ENCODE results near the gene ARHGEF33. TPM values are rescaled to one million over a fixed set of nuclear protein-coding genes. Genes with fewer than 3 reads are reported as not detected.

Gene ARHGEF33
- total and polyA plus RNA-seq, 12 donors = 0.06 to 0.99 (median 0.41) TPM

GRCh38 chr2:39022642-39023235, 133.1 kb downstream of the ARHGEF33 start:
- ATAC-seq (no peak), DNase-seq (no peak)
- Histone ChIP-seq H3K4me1 (peaks cover 0 to 11% (median 2%) of the 10 kb centered on the region in 9 donors), H3K9me3 (no peaks in the 10 kb centered on the region), H3K27me3 (no peaks in the 10 kb centered on the region), H3K4me3 (peak overlapping the region in 9 of 10 donors; percentile 16 to 56 (median 34)), H3K27ac (peak overlapping the region in 8 of 10 donors; percentile 10 to 83 (median 50)), H3K36me3 (peaks cover 0 to 34% (median 0%) of the 10 kb centered on the region in 9 donors)
- WGBS, 2 donors = 69 to 81% methylated on average over 6 of the region's 6 CpGs
- intact Hi-C loops (cut with DNase I) = no loop called here
- TF ChIP-seq CTCF (IDR thresholded peaks at IDR 0.05) = no peak

GRCh38 chr2:39023649-39024048, 134.0 kb downstream of the ARHGEF33 start:
- Histone ChIP-seq H3K4me3 (peak overlapping the region in 5 of 10 donors; percentile 34 to 56 (median 43)), H3K27me3 (no peaks in the 10 kb centered on the region), H3K27ac (peak overlapping the region in 7 of 10 donors; percentile 10 to 83 (median 56)), H3K9me3 (no peaks in the 10 kb centered on the region), H3K4me1 (peaks cover 0 to 4% (median 0%) of the 10 kb centered on the region in 9 donors), H3K36me3 (peaks cover 0 to 43% (median 0%) of the 10 kb centered on the region in 9 donors)
- DNase-seq = no peak
- TF ChIP-seq CTCF (IDR thresholded peaks at IDR 0.05) = no peak
- ATAC-seq = peak in 4 of 8 donors; percentile 8 to 72 (median 64)
- 77 to 78% methylated on average over 3 of the region's 3 CpGs for WGBS, 2 donors
- intact Hi-C loops (cut with DNase I) = no loop called here

- Histone ChIP-seq H3K27me3 (no peaks in the 10 kb centered on the region), H3K9me3 (no peaks in the 10 kb centered on the region), H3K27ac (no peak overlapping the region), H3K4me1 (peaks cover 0 to 4% (median 0%) of the 10 kb centered on the region in 9 donors), H3K4me3 (no peak overlapping the region), H3K36me3 (peaks cover 0 to 52% (median 0%) of the 10 kb centered on the region in 9 donors)
- intact Hi-C loops (cut with DNase I) = no loop called here
- DNase-seq (no peak), ATAC-seq (no peak)
- no peak for TF ChIP-seq CTCF (IDR thresholded peaks at IDR 0.05)
- 88 to 91% methylated on average over 4 of the region's 4 CpGs for WGBS, 2 donors
Observed at GRCh38 chr2:39024833-39025232, 135.2 kb downstream of the ARHGEF33 start.

Other genes with a start within 250 kb of the ARHGEF33 start
- gene GALM, start 223.8 kb upstream of the ARHGEF33 start, total RNA-seq = 10 to 100 TPM in 7 of 10 donors, 1 to 10 TPM in 3; 9.4 to 18.6 (median 11.0) TPM
- gene GALM, start 223.8 kb upstream of the ARHGEF33 start, polyA plus RNA-seq = 10 to 100 TPM in 1 of 2 donors, 1 to 10 TPM in 1; 6.5 to 11.9 TPM
- gene SRSF7, start 138.5 kb upstream of the ARHGEF33 start, total RNA-seq = 10 to 100 TPM; 33.2 to 76.8 (median 47.2) TPM
- gene SRSF7, start 138.5 kb upstream of the ARHGEF33 start, polyA plus RNA-seq = 10 to 100 TPM; 74.7 to 98.8 TPM
- 1 to 10 TPM; 6.1 to 9.7 (median 6.9) TPM for gene GEMIN6, start 111.7 kb upstream of the ARHGEF33 start, total RNA-seq
- 10 to 100 TPM in 1 of 2 donors, 1 to 10 TPM in 1; 7.9 to 10.5 TPM for gene GEMIN6, start 111.7 kb upstream of the ARHGEF33 start, polyA plus RNA-seq
- gene DHX57, start 13.9 kb upstream of the ARHGEF33 start, total RNA-seq = 10 to 100 TPM in 4 of 10 donors, 1 to 10 TPM in 6; 8.0 to 12.4 (median 9.8) TPM
- 1 to 10 TPM; 6.0 to 6.7 TPM for gene DHX57, start 13.9 kb upstream of the ARHGEF33 start, polyA plus RNA-seq
- 10 to 100 TPM; 11.5 to 25.8 (median 19.2) TPM for gene MORN2, start 13.9 kb upstream of the ARHGEF33 start, total RNA-seq
- 10 to 100 TPM; 25.6 to 31.3 TPM for gene MORN2, start 13.9 kb upstream of the ARHGEF33 start, polyA plus RNA-seq
- 10 to 100 TPM; 20.6 to 37.8 (median 23.8) TPM for gene SOS1, start 231.2 kb downstream of the ARHGEF33 start, total RNA-seq
- 1 to 10 TPM; 5.8 to 7.8 TPM for gene SOS1, start 231.2 kb downstream of the ARHGEF33 start, polyA plus RNA-seq